HG02973 (cell line): ENCODE results near the gene SLC15A5.

Experiments used
- ATAC-seq: cut with Tn5 transposase; IDR thresholded peaks from one replicate; pipeline ENCODE4 v1.9.1; 2021; ENCODE audit warnings: moderate library complexity; ENCODE audit not compliant: unreplicated experiment

SLC15A5 gene

DNA sequence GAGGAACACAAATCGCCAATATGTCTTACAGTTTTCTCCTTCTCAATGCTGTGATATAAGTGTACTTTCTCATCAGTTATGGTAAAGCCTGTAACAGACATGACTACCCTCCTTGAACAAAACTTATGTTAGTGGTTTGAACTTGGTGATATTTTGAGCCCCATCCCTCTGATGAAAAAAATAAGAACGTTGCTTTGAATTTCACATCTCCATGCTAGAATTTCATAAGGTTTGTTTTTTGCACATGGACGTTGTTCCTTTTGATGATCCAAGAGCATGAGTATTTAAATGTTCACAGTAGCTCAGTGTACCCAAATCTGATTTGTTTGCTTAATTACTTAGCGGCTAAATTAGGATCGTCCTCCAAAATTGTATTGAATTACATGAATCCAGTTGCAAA is at the start of gene SLC15A5:
SLC15A5 (minus strand) TSS at position 101 of the 400 bp plus-strand sequence; CDS start at position 101, 0 bp downstream.
- no peak for ATAC-seq

- ATAC-seq: no peak
Observed at GRCh38 chr12:16325426-16325825, 47.9 kb upstream of the SLC15A5 start.

- ATAC-seq: no peak
Observed at GRCh38 chr12:16324772-16325171, 47.3 kb upstream of the SLC15A5 start.

- no peak for ATAC-seq
Observed at GRCh38 chr12:16324272-16324671, 46.8 kb upstream of the SLC15A5 start.

DNA sequence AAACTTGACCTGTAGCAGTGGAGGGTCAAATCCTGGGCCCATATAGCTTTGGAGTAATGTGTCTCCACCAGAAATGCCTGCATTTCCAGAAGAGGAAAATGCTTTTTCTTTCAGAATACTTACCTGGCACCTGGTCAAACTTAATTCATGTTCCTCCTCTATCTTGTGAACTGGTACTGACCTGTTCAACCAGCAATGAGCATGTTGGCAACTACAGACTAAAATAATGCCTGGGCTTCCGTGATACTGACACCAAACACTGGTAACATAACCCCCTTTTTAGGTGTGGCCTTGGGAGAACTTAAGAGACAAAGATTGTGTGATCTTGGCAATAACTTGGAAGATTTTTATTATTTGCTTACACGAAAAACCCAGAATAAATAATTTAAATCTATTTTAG is 46.2 kb upstream of the SLC15A5 start:
- ATAC-seq: no peak

- ATAC-seq: no peak
Observed at GRCh38 chr12:16323010-16323409, 45.5 kb upstream of the SLC15A5 start.

- ATAC-seq: no peak
Observed at GRCh38 chr12:16310934-16311333, 33.4 kb upstream of the SLC15A5 start.

- no peak for ATAC-seq
Observed at GRCh38 chr12:16307856-16308475, 30.5 kb upstream of the SLC15A5 start.

DNA sequence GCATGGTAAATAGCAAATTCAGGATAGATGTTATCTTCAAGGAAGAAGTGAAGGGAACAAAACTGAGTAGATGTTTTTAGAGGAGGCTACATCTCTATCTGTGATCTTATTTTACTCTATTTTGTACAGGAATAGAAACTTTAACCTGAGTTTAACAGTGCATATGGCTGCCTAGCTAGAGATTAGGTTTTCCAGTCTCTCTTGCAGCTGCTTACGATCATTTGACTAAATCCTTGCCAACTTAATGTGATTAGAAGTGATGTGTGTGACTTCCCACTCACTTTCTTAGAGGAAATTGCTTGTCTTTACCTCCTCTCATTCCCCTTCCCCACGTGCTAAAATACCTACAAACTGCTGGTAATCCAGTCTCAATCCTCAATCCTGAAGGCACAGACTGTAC is 26.5 kb upstream of the SLC15A5 start:
- ATAC-seq: no peak

- ATAC-seq: no peak
Observed at GRCh38 chr12:16300736-16301135, 23.3 kb upstream of the SLC15A5 start.

- no peak for ATAC-seq
Observed at GRCh38 chr12:16300122-16300521, 22.6 kb upstream of the SLC15A5 start.

GRCh38 chr12:16299403-16299802 is 21.9 kb upstream of the SLC15A5 start:
- no peak for ATAC-seq

DNA sequence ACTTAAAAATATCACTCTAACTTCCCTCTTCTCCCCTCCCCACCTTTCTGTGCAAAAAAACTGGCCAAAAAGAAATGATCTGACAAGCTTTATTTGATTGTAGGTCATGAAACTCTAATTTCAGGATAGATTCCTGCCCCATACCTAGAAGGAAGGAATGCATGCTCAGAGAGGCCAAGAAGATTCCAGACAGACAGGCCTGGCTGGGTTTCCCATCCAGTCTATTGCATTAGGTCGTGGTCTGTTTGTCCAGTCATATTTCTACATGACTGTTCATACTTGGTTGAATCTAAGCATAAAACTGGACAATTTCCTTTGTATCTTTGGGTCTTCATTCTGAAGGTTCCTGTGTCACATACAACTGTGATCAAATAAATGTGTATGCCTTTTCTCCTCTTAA is 20.0 kb upstream of the SLC15A5 start:
- ATAC-seq: no peak

DNA sequence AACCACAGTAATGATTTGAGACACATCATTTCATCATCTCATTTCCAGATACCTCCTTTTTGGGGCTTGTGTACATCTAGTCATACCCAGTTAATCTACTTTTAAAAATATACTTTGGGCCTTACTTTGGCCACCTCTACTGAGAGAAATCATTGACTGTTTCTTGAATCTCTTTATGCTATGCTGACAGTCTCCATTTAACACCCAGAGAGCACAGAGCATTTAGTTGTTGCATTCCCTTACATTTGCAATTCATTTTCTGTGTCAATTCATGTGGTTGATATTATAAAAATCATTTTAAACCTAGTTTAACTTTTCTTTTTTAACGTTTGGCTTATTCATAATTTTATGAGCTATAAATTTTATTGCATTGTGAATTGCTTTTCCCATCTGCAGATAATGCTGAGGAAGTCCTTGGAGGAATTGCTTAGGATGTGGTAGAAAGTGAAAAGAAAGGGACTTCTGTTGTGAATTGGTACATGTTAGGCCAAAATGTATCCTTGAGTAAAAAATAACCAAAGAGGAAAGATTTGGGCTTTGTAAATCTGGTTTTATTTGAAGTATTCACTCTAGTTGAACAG is 17.0 kb upstream of the SLC15A5 start:
- ATAC-seq: no peak

- ATAC-seq: no peak
Observed at GRCh38 chr12:16291032-16291431, 13.5 kb upstream of the SLC15A5 start.

GRCh38 chr12:16285586-16285985 is 8.1 kb upstream of the SLC15A5 start:
- ATAC-seq: no peak

GRCh38 chr12:16282978-16283377 is 5.5 kb upstream of the SLC15A5 start:
- no peak for ATAC-seq

DNA sequence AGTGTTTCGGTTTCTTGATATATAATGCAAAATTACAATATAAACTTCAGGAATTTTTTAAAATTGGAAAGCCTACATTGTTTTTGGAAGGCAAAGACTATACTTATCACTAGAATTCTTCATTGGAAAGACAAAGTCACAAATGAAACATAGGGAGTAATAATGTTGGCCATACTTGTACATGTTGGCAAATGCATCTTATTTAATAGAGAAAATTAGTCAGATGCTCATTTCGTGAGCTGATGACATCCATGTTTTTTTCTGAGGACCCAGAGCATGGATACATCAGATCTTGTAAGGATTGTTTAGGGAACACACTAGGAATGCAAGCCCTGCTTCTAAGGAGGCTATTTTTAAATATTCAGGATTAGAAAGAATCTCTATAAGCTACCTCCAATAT is 4.6 kb upstream of the SLC15A5 start:
- ATAC-seq: no peak

DNA sequence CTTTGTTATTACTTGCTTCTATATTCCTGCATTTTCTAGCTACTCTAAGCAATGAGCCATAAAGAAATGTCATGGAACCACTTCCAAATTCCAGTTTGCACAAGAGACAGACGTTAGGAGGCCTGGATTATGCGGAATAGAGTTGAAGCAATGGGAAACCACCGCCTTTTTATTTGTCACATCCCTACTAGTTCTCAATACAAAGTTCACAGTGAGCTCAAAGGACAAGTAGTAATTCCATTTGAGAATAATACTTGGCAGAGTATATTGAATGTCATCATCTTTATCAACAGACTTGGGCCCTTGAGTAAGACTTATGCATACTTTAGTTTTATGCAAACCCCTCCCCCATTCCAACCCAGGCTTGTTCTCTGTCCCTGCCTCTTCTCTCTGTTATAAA is 3.7 kb upstream of the SLC15A5 start:
- ATAC-seq: no peak

DNA sequence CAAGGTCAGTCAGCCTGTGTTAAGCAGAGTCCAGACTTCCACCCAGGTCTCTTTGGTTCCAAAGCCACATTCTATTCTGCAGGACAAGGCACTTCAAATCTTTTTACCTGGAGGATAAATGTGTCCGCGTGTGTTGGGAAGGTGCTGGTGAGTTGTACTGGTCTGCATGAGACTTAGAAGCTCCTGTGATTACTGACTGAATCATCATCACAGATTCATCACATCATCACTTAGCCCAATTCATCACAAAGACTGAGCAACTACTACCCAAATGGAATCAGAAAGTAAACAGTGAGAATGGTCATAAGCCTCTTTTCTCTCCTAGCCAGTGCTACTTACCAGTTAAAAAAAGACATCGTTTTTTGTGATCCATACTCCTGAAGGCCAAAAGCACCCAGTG is 5.3 kb downstream of the SLC15A5 start:
- ATAC-seq: no peak

- no peak for ATAC-seq
Observed at GRCh38 chr12:16271062-16271461, 6.4 kb downstream of the SLC15A5 start.

- ATAC-seq: no peak
Observed at GRCh38 chr12:16269946-16270345, 7.5 kb downstream of the SLC15A5 start.

- no peak for ATAC-seq
Observed at GRCh38 chr12:16266085-16266484, 11.4 kb downstream of the SLC15A5 start.
